Measurements from ENCODE around the gene ERBB2. TPM values are rescaled to one million over a fixed set of nuclear protein-coding genes. Genes with fewer than 3 reads are reported as not detected.

ERBB2 gene
- total and polyA plus RNA-seq, 2 of the 4 experiments (the other 2 are of a cell fraction), result 28.7 to 33.3 TPM

- Histone ChIP-seq H3K18ac (ENCODE audit: low read depth, low read length) (no peak overlapping the region), H2BK5ac (ENCODE audit: low read depth, low read length, poor library complexity, severe bottlenecking) (no peak overlapping the region), H3K14ac (replicated peaks; ENCODE audit: low read depth, low read length) (no peak overlapping the region), H4K20me1 (ENCODE audit: insufficient read depth, low read length) (peaks cover 44% of the 10 kb centered on the region), H2AK9ac (replicated peaks; ENCODE audit: low read depth, low read length, poor library complexity) (no peak overlapping the region), H3K79me1 (ENCODE audit: low read depth in 1 of 2, low read length in 2 of 2) (peaks cover 0 to 54% of the 10 kb centered on the region in 2 experiments; a peak in 2 of 4 replicates), H3K9me1 (ENCODE audit: insufficient read depth, low read length) (peaks cover 11% of the 10 kb centered on the region), H3K4me3 (ENCODE audit: insufficient read depth, low read depth, low read length) (no peak overlapping the region), H3K4me1 (ENCODE audit: control insufficient read depth, insufficient read depth, low read length) (peaks cover 11% of the 10 kb centered on the region; the same call in 1 of the 2 replicates), H4K5ac (ENCODE audit: low read depth, low read length) (no peak overlapping the region), H2AFZ (replicated peaks; ENCODE audit: low read length, poor library complexity) (no peak overlapping the region), H2BK20ac (ENCODE audit: low read depth, low read length) (no peak overlapping the region), H3K4ac (ENCODE audit: low read depth, low read length) (no peak overlapping the region), H3K27ac (ENCODE audit: insufficient read depth, low read length) (no peak overlapping the region), H3K27me3 (ENCODE audit: control insufficient read depth, insufficient read depth, low read length) (no peaks in the 10 kb centered on the region), H3K23ac (ENCODE audit: low read depth, low read length) (no peak overlapping the region), H3K4me2 (ENCODE audit: low read depth, low read length) (no peak overlapping the region), H2BK120ac (ENCODE audit: low read depth, low read length) (no peak overlapping the region), H3K9ac (ENCODE audit: low read depth, low read length) (no peak overlapping the region), H2AK5ac (ENCODE audit: low read depth, low read length) (no peak overlapping the region), H3K9me3 (ENCODE audit: control insufficient read depth, insufficient read depth, low read length) (no peaks in the 10 kb centered on the region), H4K91ac (ENCODE audit: insufficient read depth, low read depth, low read length) (no peak overlapping the region), H4K8ac (ENCODE audit: low read depth in 2 of 2, low read length in 2 of 2) (no peak overlapping the region), H3K36me3 (ENCODE audit: control insufficient read depth, insufficient read depth, low read length) (peaks cover 39% of the 10 kb centered on the region), H3K56ac (ENCODE audit: extremely low read depth, insufficient read depth, low read length) (no peak overlapping the region), H2BK15ac (ENCODE audit: low read depth, low read length) (no peak overlapping the region)
- DNase-seq (no peak), ATAC-seq (ENCODE audit: low read depth) (no peak)
- WGBS, 2 experiments (ENCODE audit: extremely low coverage in 2 of 2, insufficient read length in 1 of 2), result 100% methylated on average over 1 of the region's 7 CpGs; no CpG with 5 or more reads in 1 of the 2 experiments
- no peak for TF ChIP-seq POLR2A (IDR thresholded peaks at IDR 0.05; ENCODE audit: low read depth, low read length)
- no peak for TF ChIP-seq USF2 (IDR thresholded peaks at IDR 0.05; ENCODE audit: low read depth, low read length)
- TF ChIP-seq RFX5 (IDR thresholded peaks at IDR 0.05; ENCODE audit: low read depth, low read length), result no peak
- TF ChIP-seq FOS (IDR thresholded peaks at IDR 0.05; ENCODE audit: low read depth, low read length), result no peak
- no peak for TF ChIP-seq MAZ (IDR thresholded peaks at IDR 0.05; ENCODE audit: borderline replicate concordance, low read depth, low read length)
- TF ChIP-seq MXI1 (IDR thresholded peaks at IDR 0.05; ENCODE audit: borderline replicate concordance, low read depth, low read length), result no peak
- no peak for TF ChIP-seq SMC3 (IDR thresholded peaks at IDR 0.05; ENCODE audit: low read depth, low read length)
- TF ChIP-seq CEBPB (IDR thresholded peaks at IDR 0.05; ENCODE audit: low read depth, low read length), result no peak
- no peak for TF ChIP-seq CHD1 (IDR thresholded peaks at IDR 0.05; ENCODE audit: low read depth, low read length)
- no peak for TF ChIP-seq RAD21 (IDR thresholded peaks at IDR 0.05; ENCODE audit: low read length)
- no peak for TF ChIP-seq ELK1 (IDR thresholded peaks at IDR 0.05; ENCODE audit: borderline replicate concordance, low read depth, low read length)
- TF ChIP-seq BHLHE40 (IDR thresholded peaks at IDR 0.05; ENCODE audit: low read depth, low read length), result no peak
- TF ChIP-seq RCOR1 (IDR thresholded peaks at IDR 0.05; ENCODE audit: insufficient replicate concordance, low read length), result no peak
- TF ChIP-seq NFE2L2 (IDR thresholded peaks at IDR 0.05; ENCODE audit: low read depth, low read length), result no peak
- TF ChIP-seq CTCF (conservative IDR thresholded peaks at IDR 0.05; ENCODE audit: low read depth, low read length), result no peak
- TF ChIP-seq MAFK (IDR thresholded peaks at IDR 0.05; ENCODE audit: low read depth, low read length), result no peak
- ChIA-PET POLR2A (ENCODE audit: unreplicated experiment) (no interaction called here), CTCF (no interaction called here)
- no TSS peak for BruUV-seq (replicated peaks)
- dilution Hi-C loops (cut with HindIII; ENCODE audit: low sequenced_read_pairs, unreplicated experiment), result no loop called here
- intact Hi-C loops (cut with micrococcal nuclease), result no loop called here
- in situ Hi-C loops (cut with MboI; ENCODE audit: low sequenced_read_pairs), result no loop called here
Measured at GRCh38 chr17:39706921-39707337, 7.1 kb downstream of the ERBB2 start.

Measured in IMR-90 (cell line).